WTC11 (cell line): ENCODE results near the gene CASD1. TPM values are rescaled to one million over a fixed set of nuclear protein-coding genes. Genes with fewer than 3 reads are reported as not detected.

Source experiments
- ATAC-seq: fragments of 200-7000 bp; cut with Tn5 transposase; 2 replicates; pipeline ENCODE4 v1.10.0; 2021; ENCODE audit warnings: mild to moderate bottlenecking, moderate library complexity
- CTCF ChIA-PET: fragments of 300-600 bp; sonication (Branson Sonifier 250); formaldehyde crosslinking; loops from one replicate; lab custom pipeline; 2021; ENCODE audit warnings: antibody characterized with exemption; lab: Charles Lee
- POLR2A ChIA-PET: fragments of 350-600 bp; sonication (Branson Sonifier 250); formaldehyde crosslinking; loops from one replicate; lab custom pipeline; 2021; ENCODE audit warnings: antibody characterized with exemption; lab: Charles Lee
- DNase-seq: peaks from one replicate; pipeline ENCODE4 v3.0.0; 2021; ENCODE audit warnings: low spot score
- H3K27ac Mint-ChIP-seq: 2 replicates; pipeline ENCODE4 v1.8.0; 2021; ENCODE audit warnings: mixed read lengths
- H3K27me3 Mint-ChIP-seq: 2 replicates; pipeline ENCODE4 v1.8.0; 2021; ENCODE audit warnings: low read depth, mild to moderate bottlenecking, moderate library complexity, mixed read lengths
- H3K36me3 Mint-ChIP-seq: 2 replicates; pipeline ENCODE4 v1.8.0; 2021; ENCODE audit warnings: mixed read lengths
- H3K4me1 Mint-ChIP-seq: 2 replicates; pipeline ENCODE4 v1.8.0; 2022; ENCODE audit warnings: mixed read lengths
- H3K4me3 Mint-ChIP-seq: 2 replicates; pipeline ENCODE4 v1.8.0; 2021; ENCODE audit warnings: mild to moderate bottlenecking, moderate library complexity, mixed read lengths
- H3K9me3 Mint-ChIP-seq: 2 replicates; pipeline ENCODE4 v1.8.0; 2021; ENCODE audit warnings: mixed read lengths
- E2F5 ChIP-seq: sonication (generic); formaldehyde crosslinking; IDR thresholded peaks from 2 replicates; pipeline ENCODE4 v1.8.1; 2022; ENCODE audit warnings: mild to moderate bottlenecking, moderate library complexity, missing genetic modification reagents
- IRF1 ChIP-seq: sonication (generic); formaldehyde crosslinking; IDR thresholded peaks from 2 replicates; pipeline ENCODE4 v1.8.0; 2023; ENCODE audit warnings: missing genetic modification reagents
- IRF2 ChIP-seq: sonication (generic); formaldehyde crosslinking; IDR thresholded peaks from 2 replicates; pipeline ENCODE4 v1.8.0; 2022; ENCODE audit warnings: low read depth, missing genetic modification reagents, borderline replicate concordance
- JAZF1 ChIP-seq: fragments of 250-450 bp; sonication (Bioruptor Pico); IDR thresholded peaks from 2 replicates; pipeline ENCODE4 v1.9.0; 2021; ENCODE audit warnings: moderate library complexity, mild to moderate bottlenecking, inconsistent platforms
- MAX ChIP-seq: sonication (generic); formaldehyde crosslinking; IDR thresholded peaks from 2 replicates; pipeline ENCODE4 v1.8.0; 2022; ENCODE audit warnings: mild to moderate bottlenecking, missing genetic modification reagents
- NFE2L1 ChIP-seq: sonication (generic); formaldehyde crosslinking; IDR thresholded peaks from 2 replicates; pipeline ENCODE4 v1.8.1; 2023; ENCODE audit warnings: missing genetic modification reagents
- NR3C1 ChIP-seq: sonication (generic); formaldehyde crosslinking; conservative IDR thresholded peaks from 2 replicates; pipeline ENCODE4 v1.8.1; 2023; ENCODE audit warnings: low read depth, mild to moderate bottlenecking, missing genetic modification reagents
- RORB ChIP-seq: fragments of 250-450 bp; sonication (Bioruptor Pico); IDR thresholded peaks from 2 replicates; pipeline ENCODE4 v1.9.0; 2021; ENCODE audit warnings: mild to moderate bottlenecking
- SMAD3 ChIP-seq: sonication (generic); formaldehyde crosslinking; IDR thresholded peaks from 2 replicates; pipeline ENCODE4 v1.8.0; 2022; ENCODE audit warnings: missing genetic modification reagents, mild to moderate bottlenecking, borderline replicate concordance
- ZNF263 ChIP-seq: sonication (generic); formaldehyde crosslinking; IDR thresholded peaks from 2 replicates; pipeline ENCODE4 v1.8.1; 2022; ENCODE audit warnings: low read depth, mild to moderate bottlenecking, moderate library complexity, missing genetic modification reagents
- ZNF671 ChIP-seq: fragments of 250-450 bp; sonication (Bioruptor Pico); IDR thresholded peaks from 2 replicates; pipeline ENCODE4 v1.8.0; 2021; ENCODE audit warnings: mild to moderate bottlenecking
- ZSCAN18 ChIP-seq: fragments of 250-450 bp; sonication (Bioruptor Pico); IDR thresholded peaks from 2 replicates; pipeline ENCODE4 v2.1.2; 2022; ENCODE audit warnings: mild to moderate bottlenecking, moderate library complexity
- total RNA-seq: library from RNA; stranded (reverse); gene quantifications from 3 replicates; pipeline ENCODE4 v1.2.3, GENCODE V29; 2021
- TF ChIP-seq, protein P1 (sequence below): sonication (generic); formaldehyde crosslinking; IDR thresholded peaks from 2 replicates; pipeline ENCODE4 v1.8.0; 2023; ENCODE audit warnings: mild to moderate bottlenecking, missing genetic modification reagents
- TF ChIP-seq, protein P2 (sequence below): sonication (generic); formaldehyde crosslinking; IDR thresholded peaks from 2 replicates; pipeline ENCODE4 v1.8.1; 2023; ENCODE audit warnings: mild to moderate bottlenecking, moderate library complexity, missing genetic modification reagents
- TF ChIP-seq, protein P3 (sequence below): sonication (generic); formaldehyde crosslinking; conservative IDR thresholded peaks from 2 replicates; pipeline ENCODE4 v1.8.1; 2022; ENCODE audit warnings: mild to moderate bottlenecking, missing genetic modification reagents
- TF ChIP-seq, protein P4 (sequence below): sonication (generic); formaldehyde crosslinking; IDR thresholded peaks from 2 replicates; pipeline ENCODE4 v1.8.1; 2023; ENCODE audit warnings: mild to moderate bottlenecking, missing genetic modification reagents, borderline replicate concordance

The CASD1 gene
- total RNA-seq, 1 experiment from 2014 or later: 19.5 TPM

DNA sequence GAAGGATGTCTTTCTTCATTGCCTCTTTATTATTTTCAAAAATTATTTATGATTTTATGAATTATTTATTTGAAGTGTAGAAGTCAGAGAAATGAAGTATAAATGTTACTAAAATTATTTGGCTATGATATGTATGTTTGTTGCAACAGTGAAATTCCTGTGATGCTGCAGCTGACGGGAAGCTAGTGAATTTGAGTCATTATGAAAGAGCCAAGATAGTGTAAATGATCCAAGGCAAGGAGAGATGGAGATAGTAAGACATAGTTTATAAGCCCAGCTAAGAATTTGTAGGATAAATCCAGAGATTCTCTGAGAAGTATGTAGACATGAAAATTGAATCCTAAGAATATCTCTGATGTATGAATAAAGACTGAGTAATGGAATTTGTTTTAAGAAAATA, 30.8 kb downstream of the CASD1 start:
- Mint-ChIP-seq H3K36me3 (peaks cover 17% of the 10 kb centered on the region), H3K9me3 (no peaks in the 10 kb centered on the region), H3K27ac (no peak overlapping the region), H3K4me1 (no peaks in the 10 kb centered on the region), H3K27me3 (no peaks in the 10 kb centered on the region), H3K4me3 (no peak overlapping the region)
- ChIA-PET POLR2A (no interaction called here), CTCF (no interaction called here)
- TF ChIP-seq, protein P1, sequence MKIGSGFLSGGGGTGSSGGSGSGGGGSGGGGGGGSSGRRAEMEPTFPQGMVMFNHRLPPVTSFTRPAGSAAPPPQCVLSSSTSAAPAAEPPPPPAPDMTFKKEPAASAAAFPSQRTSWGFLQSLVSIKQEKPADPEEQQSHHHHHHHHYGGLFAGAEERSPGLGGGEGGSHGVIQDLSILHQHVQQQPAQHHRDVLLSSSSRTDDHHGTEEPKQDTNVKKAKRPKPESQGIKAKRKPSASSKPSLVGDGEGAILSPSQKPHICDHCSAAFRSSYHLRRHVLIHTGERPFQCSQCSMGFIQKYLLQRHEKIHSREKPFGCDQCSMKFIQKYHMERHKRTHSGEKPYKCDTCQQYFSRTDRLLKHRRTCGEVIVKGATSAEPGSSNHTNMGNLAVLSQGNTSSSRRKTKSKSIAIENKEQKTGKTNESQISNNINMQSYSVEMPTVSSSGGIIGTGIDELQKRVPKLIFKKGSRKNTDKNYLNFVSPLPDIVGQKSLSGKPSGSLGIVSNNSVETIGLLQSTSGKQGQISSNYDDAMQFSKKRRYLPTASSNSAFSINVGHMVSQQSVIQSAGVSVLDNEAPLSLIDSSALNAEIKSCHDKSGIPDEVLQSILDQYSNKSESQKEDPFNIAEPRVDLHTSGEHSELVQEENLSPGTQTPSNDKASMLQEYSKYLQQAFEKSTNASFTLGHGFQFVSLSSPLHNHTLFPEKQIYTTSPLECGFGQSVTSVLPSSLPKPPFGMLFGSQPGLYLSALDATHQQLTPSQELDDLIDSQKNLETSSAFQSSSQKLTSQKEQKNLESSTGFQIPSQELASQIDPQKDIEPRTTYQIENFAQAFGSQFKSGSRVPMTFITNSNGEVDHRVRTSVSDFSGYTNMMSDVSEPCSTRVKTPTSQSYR: no peak
- no peak for TF ChIP-seq NR3C1
- no peak for TF ChIP-seq NFE2L1
- TF ChIP-seq MAX (CRISPR knock-in tag): no peak
- TF ChIP-seq E2F5: no peak
- TF ChIP-seq, protein P2, sequence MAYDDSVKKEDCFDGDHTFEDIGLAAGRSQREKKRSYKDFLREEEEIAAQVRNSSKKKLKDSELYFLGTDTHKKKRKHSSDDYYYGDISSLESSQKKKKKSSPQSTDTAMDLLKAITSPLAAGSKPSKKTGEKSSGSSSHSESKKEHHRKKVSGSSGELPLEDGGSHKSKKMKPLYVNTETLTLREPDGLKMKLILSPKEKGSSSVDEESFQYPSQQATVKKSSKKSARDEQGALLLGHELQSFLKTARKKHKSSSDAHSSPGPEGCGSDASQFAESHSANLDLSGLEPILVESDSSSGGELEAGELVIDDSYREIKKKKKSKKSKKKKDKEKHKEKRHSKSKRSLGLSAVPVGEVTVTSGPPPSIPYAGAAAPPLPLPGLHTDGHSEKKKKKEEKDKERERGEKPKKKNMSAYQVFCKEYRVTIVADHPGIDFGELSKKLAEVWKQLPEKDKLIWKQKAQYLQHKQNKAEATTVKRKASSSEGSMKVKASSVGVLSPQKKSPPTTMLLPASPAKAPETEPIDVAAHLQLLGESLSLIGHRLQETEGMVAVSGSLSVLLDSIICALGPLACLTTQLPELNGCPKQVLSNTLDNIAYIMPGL (CRISPR knock-in tag): no peak
- no peak for TF ChIP-seq ZNF263 (CRISPR knock-in tag)
- no peak for TF ChIP-seq IRF2 (CRISPR knock-in tag)
- ATAC-seq (no peak), DNase-seq (no peak)

DNA sequence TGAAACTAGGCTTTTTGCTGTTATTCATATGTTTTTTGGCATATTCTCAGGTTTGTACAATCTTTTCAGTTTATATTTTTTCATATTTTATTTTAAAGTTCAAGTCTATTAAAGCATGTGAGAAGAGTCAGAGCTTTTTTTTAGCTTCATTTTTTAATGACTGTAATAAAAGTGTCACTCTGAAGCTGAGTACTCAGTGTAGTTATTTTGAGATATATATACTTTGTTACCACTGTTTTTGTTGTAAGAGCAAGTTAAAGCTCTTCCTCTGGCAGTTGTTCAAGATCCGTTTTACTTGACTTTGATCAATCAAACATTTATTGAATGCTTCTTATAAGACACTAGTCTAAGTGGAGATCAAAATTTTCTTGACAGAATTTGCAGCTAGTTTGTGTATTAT, 37.5 kb downstream of the CASD1 start:
- DNase-seq (no peak), ATAC-seq (no peak)
- TF ChIP-seq SMAD3 (CRISPR knock-in tag) (no peak), ZSCAN18 (CRISPR knock-in tag) (no peak), ZNF671 (CRISPR knock-in tag) (no peak), RORB (CRISPR knock-in tag) (no peak), IRF1 (CRISPR knock-in tag) (no peak), JAZF1 (no peak)
- TF ChIP-seq, protein P3, sequence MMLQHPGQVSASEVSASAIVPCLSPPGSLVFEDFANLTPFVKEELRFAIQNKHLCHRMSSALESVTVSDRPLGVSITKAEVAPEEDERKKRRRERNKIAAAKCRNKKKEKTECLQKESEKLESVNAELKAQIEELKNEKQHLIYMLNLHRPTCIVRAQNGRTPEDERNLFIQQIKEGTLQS (CRISPR knock-in tag): no peak
- TF ChIP-seq, protein P4, sequence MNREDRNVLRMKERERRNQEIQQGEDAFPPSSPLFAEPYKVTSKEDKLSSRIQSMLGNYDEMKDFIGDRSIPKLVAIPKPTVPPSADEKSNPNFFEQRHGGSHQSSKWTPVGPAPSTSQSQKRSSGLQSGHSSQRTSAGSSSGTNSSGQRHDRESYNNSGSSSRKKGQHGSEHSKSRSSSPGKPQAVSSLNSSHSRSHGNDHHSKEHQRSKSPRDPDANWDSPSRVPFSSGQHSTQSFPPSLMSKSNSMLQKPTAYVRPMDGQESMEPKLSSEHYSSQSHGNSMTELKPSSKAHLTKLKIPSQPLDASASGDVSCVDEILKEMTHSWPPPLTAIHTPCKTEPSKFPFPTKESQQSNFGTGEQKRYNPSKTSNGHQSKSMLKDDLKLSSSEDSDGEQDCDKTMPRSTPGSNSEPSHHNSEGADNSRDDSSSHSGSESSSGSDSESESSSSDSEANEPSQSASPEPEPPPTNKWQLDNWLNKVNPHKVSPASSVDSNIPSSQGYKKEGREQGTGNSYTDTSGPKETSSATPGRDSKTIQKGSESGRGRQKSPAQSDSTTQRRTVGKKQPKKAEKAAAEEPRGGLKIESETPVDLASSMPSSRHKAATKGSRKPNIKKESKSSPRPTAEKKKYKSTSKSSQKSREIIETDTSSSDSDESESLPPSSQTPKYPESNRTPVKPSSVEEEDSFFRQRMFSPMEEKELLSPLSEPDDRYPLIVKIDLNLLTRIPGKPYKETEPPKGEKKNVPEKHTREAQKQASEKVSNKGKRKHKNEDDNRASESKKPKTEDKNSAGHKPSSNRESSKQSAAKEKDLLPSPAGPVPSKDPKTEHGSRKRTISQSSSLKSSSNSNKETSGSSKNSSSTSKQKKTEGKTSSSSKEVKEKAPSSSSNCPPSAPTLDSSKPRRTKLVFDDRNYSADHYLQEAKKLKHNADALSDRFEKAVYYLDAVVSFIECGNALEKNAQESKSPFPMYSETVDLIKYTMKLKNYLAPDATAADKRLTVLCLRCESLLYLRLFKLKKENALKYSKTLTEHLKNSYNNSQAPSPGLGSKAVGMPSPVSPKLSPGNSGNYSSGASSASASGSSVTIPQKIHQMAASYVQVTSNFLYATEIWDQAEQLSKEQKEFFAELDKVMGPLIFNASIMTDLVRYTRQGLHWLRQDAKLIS (CRISPR knock-in tag): no peak
- ChIA-PET CTCF (no interaction called here), POLR2A (no interaction called here)
- no peak overlapping the region for H3K27ac Mint-ChIP-seq
- no peaks in the 10 kb centered on the region for H3K4me1 Mint-ChIP-seq
- peaks cover 12% of the 10 kb centered on the region for H3K36me3 Mint-ChIP-seq
- H3K9me3 Mint-ChIP-seq: no peaks in the 10 kb centered on the region
- no peaks in the 10 kb centered on the region for H3K27me3 Mint-ChIP-seq
- H3K4me3 Mint-ChIP-seq: no peak overlapping the region
